ENCODE measurements around the gene ATP11B.

GRCh38 chr3:182889948-182890629 lies 96.8 kb downstream of the ATP11B start:
- TF ChIP-seq CTCF (IDR thresholded peaks at IDR 0.05 in 2 of 3, conservative IDR thresholded peaks at IDR 0.05 in 1 of 3; ENCODE audit: insufficient read depth in 2 of 3, low read depth in 1 of 3, low read length in 3 of 3) (no peak), ZSCAN29 (IDR thresholded peaks at IDR 0.05) (no peak)
